WTC11 (cell line): ENCODE results near the gene CRTC2. TPM values are rescaled to one million over a fixed set of nuclear protein-coding genes. Genes with fewer than 3 reads are reported as not detected.

ENCODE experiments used
- ATAC-seq: fragments of 200-7000 bp; cut with Tn5 transposase; 2 replicates; pipeline ENCODE4 v1.10.0; 2021; ENCODE audit warnings: mild to moderate bottlenecking, moderate library complexity
- CTCF ChIA-PET: fragments of 300-600 bp; sonication (Branson Sonifier 250); formaldehyde crosslinking; loops from one replicate; lab custom pipeline; 2021; ENCODE audit warnings: antibody characterized with exemption; lab: Charles Lee
- POLR2A ChIA-PET: fragments of 350-600 bp; sonication (Branson Sonifier 250); formaldehyde crosslinking; loops from one replicate; lab custom pipeline; 2021; ENCODE audit warnings: antibody characterized with exemption; lab: Charles Lee
- DNase-seq: peaks from one replicate; pipeline ENCODE4 v3.0.0; 2021; ENCODE audit warnings: low spot score
- H3K27ac Mint-ChIP-seq: 2 replicates; pipeline ENCODE4 v1.8.0; 2021; ENCODE audit warnings: mixed read lengths
- H3K27me3 Mint-ChIP-seq: 2 replicates; pipeline ENCODE4 v1.8.0; 2021; ENCODE audit warnings: low read depth, mild to moderate bottlenecking, moderate library complexity, mixed read lengths
- H3K36me3 Mint-ChIP-seq: 2 replicates; pipeline ENCODE4 v1.8.0; 2021; ENCODE audit warnings: mixed read lengths
- H3K4me1 Mint-ChIP-seq: 2 replicates; pipeline ENCODE4 v1.8.0; 2022; ENCODE audit warnings: mixed read lengths
- H3K4me3 Mint-ChIP-seq: 2 replicates; pipeline ENCODE4 v1.8.0; 2021; ENCODE audit warnings: mild to moderate bottlenecking, moderate library complexity, mixed read lengths
- H3K9me3 Mint-ChIP-seq: 2 replicates; pipeline ENCODE4 v1.8.0; 2021; ENCODE audit warnings: mixed read lengths
- CREB1 ChIP-seq: sonication (generic); formaldehyde crosslinking; IDR thresholded peaks from 2 replicates; pipeline ENCODE4 v1.8.0; 2023; ENCODE audit warnings: mild to moderate bottlenecking, missing genetic modification reagents
- CREM ChIP-seq: sonication (generic); formaldehyde crosslinking; IDR thresholded peaks from 2 replicates; pipeline ENCODE4 v1.8.1; 2022; ENCODE audit warnings: mild to moderate bottlenecking, missing genetic modification reagents, moderate library complexity
- EMX1 ChIP-seq: fragments of 250-450 bp; sonication (Bioruptor Pico); IDR thresholded peaks from 2 replicates; pipeline ENCODE4 v1.8.0; 2021; ENCODE audit warnings: mild to moderate bottlenecking
- FOXK1 ChIP-seq: sonication (generic); formaldehyde crosslinking; IDR thresholded peaks from 2 replicates; pipeline ENCODE4 v1.8.0; 2022; ENCODE audit warnings: mild to moderate bottlenecking, moderate library complexity, missing genetic modification reagents
- FOXP1 ChIP-seq: sonication (generic); formaldehyde crosslinking; IDR thresholded peaks from 2 replicates; pipeline ENCODE4 v1.8.0; 2022; ENCODE audit warnings: missing genetic modification reagents, mild to moderate bottlenecking, moderate library complexity, borderline replicate concordance
- GABPB1 ChIP-seq: sonication (generic); formaldehyde crosslinking; IDR thresholded peaks from 2 replicates; pipeline ENCODE4 v1.8.1; 2023; ENCODE audit warnings: mild to moderate bottlenecking, missing genetic modification reagents
- GRHL2 ChIP-seq: fragments of 250-450 bp; sonication (Bioruptor Pico); IDR thresholded peaks from 2 replicates; pipeline ENCODE4 v1.8.0; 2022; ENCODE audit warnings: mild to moderate bottlenecking, moderate library complexity; ENCODE audit not compliant: insufficient replicate concordance, severe bottlenecking
- NR2C2 ChIP-seq: sonication (generic); formaldehyde crosslinking; IDR thresholded peaks from 2 replicates; pipeline ENCODE4 v1.8.0; 2022; ENCODE audit warnings: mild to moderate bottlenecking, missing genetic modification reagents
- NR3C1 ChIP-seq: sonication (generic); formaldehyde crosslinking; conservative IDR thresholded peaks from 2 replicates; pipeline ENCODE4 v1.8.1; 2023; ENCODE audit warnings: low read depth, mild to moderate bottlenecking, missing genetic modification reagents
- OVOL2 ChIP-seq: fragments of 250-450 bp; sonication (Bioruptor Pico); IDR thresholded peaks from 2 replicates; pipeline ENCODE4 v1.9.0; 2021; ENCODE audit warnings: mild to moderate bottlenecking, borderline replicate concordance
- SOX15 ChIP-seq: fragments of 250-450 bp; sonication (Bioruptor Pico); IDR thresholded peaks from 2 replicates; pipeline ENCODE4 v1.9.0; 2021; ENCODE audit warnings: mild to moderate bottlenecking
- TEAD4 ChIP-seq: sonication (generic); formaldehyde crosslinking; IDR thresholded peaks from 2 replicates; pipeline ENCODE4 v1.8.0; 2022; ENCODE audit warnings: mild to moderate bottlenecking, missing genetic modification reagents
- ZNF121 ChIP-seq: sonication (generic); formaldehyde crosslinking; IDR thresholded peaks from 2 replicates; pipeline ENCODE4 v1.8.0; 2023; ENCODE audit warnings: missing genetic modification reagents
- ZNF396 ChIP-seq: fragments of 250-450 bp; sonication (Bioruptor Pico); IDR thresholded peaks from 2 replicates; pipeline ENCODE4 v1.8.0; 2021; ENCODE audit warnings: mild to moderate bottlenecking, moderate library complexity, borderline replicate concordance
- total RNA-seq: library from RNA; stranded (reverse); gene quantifications from 3 replicates; pipeline ENCODE4 v1.2.3, GENCODE V29; 2021
- TF ChIP-seq, protein P1 (sequence below): fragments of 250-450 bp; sonication (Bioruptor Pico); IDR thresholded peaks from 2 replicates; pipeline ENCODE4 v1.9.0; 2021; ENCODE audit warnings: mild to moderate bottlenecking
- TF ChIP-seq, protein P2 (sequence below): fragments of 250-450 bp; sonication (Bioruptor Pico); conservative IDR thresholded peaks from 2 replicates; pipeline ENCODE4 v1.9.0; 2021; ENCODE audit warnings: mild to moderate bottlenecking
- TF ChIP-seq, protein P3 (sequence below): sonication (generic); formaldehyde crosslinking; IDR thresholded peaks from 2 replicates; pipeline ENCODE4 v1.8.0; 2022; ENCODE audit warnings: mild to moderate bottlenecking, missing genetic modification reagents
- TF ChIP-seq, protein P4 (sequence below): fragments of 250-450 bp; sonication (Bioruptor Pico); IDR thresholded peaks from 2 replicates; pipeline ENCODE4 v1.8.0; 2021; ENCODE audit warnings: mild to moderate bottlenecking
- TF ChIP-seq, protein P5 (sequence below): sonication (generic); formaldehyde crosslinking; IDR thresholded peaks from 2 replicates; pipeline ENCODE4 v1.8.1; 2022; ENCODE audit warnings: mild to moderate bottlenecking, missing genetic modification reagents, moderate library complexity, borderline replicate concordance
- TF ChIP-seq, protein P6 (sequence below): sonication (generic); formaldehyde crosslinking; IDR thresholded peaks from 2 replicates; pipeline ENCODE4 v1.8.0; 2022; ENCODE audit warnings: mild to moderate bottlenecking, missing genetic modification reagents
- TF ChIP-seq, protein P7 (sequence below): sonication (generic); formaldehyde crosslinking; IDR thresholded peaks from 2 replicates; pipeline ENCODE4 v1.8.1; 2023; ENCODE audit warnings: mild to moderate bottlenecking, missing genetic modification reagents, moderate library complexity
- TF ChIP-seq, protein P8 (sequence below): sonication (generic); formaldehyde crosslinking; IDR thresholded peaks from 2 replicates; pipeline ENCODE4 v1.8.1; 2022; ENCODE audit warnings: low read depth, missing genetic modification reagents, borderline replicate concordance
- TF ChIP-seq, protein P9 (sequence below): sonication (generic); formaldehyde crosslinking; IDR thresholded peaks from 2 replicates; pipeline ENCODE4 v1.8.0; 2023; ENCODE audit warnings: missing genetic modification reagents

Gene CRTC2
- total RNA-seq, 1 experiment from 2014 or later, result 43.7 TPM

DNA sequence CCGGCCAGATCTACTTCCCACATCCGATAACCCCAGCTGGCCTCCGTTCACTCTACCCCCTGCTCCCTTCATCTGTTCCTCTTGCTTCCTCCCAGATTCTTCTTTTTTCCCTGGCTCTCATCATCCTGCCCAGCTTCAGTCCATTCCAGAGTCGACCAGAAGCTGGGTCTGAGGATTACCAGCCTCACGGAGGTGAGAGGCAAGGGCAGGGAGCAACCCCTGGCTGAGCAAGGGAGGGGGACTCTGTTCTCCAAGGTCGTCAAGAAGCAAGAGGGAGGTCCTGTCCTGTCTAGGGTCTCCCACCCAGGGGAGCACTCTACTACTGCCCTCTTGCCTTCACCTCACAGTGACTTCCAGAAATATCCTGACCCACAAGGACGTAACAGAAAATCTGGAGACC lies 15.1 kb upstream of the CRTC2 start (continued):
- TF ChIP-seq, protein P1, sequence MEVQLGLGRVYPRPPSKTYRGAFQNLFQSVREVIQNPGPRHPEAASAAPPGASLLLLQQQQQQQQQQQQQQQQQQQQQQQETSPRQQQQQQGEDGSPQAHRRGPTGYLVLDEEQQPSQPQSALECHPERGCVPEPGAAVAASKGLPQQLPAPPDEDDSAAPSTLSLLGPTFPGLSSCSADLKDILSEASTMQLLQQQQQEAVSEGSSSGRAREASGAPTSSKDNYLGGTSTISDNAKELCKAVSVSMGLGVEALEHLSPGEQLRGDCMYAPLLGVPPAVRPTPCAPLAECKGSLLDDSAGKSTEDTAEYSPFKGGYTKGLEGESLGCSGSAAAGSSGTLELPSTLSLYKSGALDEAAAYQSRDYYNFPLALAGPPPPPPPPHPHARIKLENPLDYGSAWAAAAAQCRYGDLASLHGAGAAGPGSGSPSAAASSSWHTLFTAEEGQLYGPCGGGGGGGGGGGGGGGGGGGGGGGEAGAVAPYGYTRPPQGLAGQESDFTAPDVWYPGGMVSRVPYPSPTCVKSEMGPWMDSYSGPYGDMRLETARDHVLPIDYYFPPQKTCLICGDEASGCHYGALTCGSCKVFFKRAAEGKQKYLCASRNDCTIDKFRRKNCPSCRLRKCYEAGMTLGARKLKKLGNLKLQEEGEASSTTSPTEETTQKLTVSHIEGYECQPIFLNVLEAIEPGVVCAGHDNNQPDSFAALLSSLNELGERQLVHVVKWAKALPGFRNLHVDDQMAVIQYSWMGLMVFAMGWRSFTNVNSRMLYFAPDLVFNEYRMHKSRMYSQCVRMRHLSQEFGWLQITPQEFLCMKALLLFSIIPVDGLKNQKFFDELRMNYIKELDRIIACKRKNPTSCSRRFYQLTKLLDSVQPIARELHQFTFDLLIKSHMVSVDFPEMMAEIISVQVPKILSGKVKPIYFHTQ, result no peak
- TF ChIP-seq, protein P2, sequence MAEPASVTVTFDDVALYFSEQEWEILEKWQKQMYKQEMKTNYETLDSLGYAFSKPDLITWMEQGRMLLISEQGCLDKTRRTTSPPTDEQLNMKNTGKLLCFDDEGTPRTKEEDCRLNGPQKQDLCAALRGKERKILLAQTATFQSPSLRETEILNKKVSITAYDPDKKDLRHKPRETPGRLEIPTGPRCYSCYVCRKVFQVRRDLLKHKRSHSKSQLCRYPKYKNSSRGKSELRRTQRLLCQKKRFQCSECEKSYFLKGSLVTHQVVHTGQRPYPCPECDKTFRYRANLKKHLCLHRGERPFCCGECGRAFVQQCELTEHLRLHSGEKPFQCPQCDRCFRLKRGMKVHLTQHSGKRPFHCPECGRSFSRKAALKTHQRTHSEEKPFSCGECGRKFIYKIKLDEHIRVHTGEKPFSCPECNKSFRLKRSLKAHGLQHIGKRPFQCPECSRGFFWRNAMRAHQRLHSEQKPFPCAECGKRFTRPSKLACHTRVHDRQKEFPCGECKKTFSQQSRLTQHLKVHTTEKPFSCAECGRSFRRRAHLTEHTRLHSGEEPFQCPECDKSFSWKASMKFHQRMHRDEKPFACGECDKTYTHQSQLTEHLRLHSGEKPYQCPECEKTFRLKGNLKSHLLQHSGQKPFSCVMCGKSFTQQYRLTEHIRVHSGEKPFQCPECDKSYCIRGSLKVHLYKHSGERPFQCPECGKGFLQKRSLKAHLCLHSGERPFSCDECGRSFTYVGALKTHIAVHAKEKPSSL, result no peak
- TF ChIP-seq, protein P3, sequence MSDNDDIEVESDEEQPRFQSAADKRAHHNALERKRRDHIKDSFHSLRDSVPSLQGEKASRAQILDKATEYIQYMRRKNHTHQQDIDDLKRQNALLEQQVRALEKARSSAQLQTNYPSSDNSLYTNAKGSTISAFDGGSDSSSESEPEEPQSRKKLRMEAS (CRISPR knock-in tag), result no peak
- TF ChIP-seq, protein P4, sequence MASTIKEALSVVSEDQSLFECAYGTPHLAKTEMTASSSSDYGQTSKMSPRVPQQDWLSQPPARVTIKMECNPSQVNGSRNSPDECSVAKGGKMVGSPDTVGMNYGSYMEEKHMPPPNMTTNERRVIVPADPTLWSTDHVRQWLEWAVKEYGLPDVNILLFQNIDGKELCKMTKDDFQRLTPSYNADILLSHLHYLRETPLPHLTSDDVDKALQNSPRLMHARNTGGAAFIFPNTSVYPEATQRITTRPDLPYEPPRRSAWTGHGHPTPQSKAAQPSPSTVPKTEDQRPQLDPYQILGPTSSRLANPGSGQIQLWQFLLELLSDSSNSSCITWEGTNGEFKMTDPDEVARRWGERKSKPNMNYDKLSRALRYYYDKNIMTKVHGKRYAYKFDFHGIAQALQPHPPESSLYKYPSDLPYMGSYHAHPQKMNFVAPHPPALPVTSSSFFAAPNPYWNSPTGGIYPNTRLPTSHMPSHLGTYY (CRISPR knock-in tag), result no peak
- TF ChIP-seq SOX15 (CRISPR knock-in tag) (no peak), ZNF121 (CRISPR knock-in tag) (no peak), FOXK1 (CRISPR knock-in tag) (no peak), ZNF396 (CRISPR knock-in tag) (no peak), CREM (CRISPR knock-in tag) (no peak), OVOL2 (CRISPR knock-in tag) (no peak)
- TF ChIP-seq, protein P5, sequence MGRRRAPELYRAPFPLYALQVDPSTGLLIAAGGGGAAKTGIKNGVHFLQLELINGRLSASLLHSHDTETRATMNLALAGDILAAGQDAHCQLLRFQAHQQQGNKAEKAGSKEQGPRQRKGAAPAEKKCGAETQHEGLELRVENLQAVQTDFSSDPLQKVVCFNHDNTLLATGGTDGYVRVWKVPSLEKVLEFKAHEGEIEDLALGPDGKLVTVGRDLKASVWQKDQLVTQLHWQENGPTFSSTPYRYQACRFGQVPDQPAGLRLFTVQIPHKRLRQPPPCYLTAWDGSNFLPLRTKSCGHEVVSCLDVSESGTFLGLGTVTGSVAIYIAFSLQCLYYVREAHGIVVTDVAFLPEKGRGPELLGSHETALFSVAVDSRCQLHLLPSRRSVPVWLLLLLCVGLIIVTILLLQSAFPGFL (CRISPR knock-in tag), result no peak
- TF ChIP-seq, all 79 proteins: peak for 0

DNA sequence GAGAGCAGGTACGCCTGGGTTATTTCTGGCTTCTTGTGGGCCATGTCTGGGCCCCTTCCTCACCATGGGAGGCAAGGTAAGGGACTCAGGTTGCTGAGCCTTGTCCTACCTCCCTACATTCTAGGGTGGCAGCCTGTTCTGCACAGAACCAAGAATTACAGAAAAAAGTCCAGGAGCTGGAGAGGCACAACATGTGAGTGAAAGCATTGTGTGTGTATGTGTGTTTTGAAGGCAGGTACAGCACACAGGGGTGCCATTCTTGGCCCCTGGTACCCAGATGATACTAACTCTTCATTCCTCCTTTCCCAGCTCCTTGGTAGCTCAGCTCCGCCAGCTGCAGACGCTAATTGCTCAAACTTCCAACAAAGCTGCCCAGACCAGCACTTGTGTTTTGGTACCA lies 14.7 kb upstream of the CRTC2 start:
- no peaks in the 10 kb centered on the region for H3K9me3 Mint-ChIP-seq
- ATAC-seq (no peak), DNase-seq (no peak)
- ChIA-PET POLR2A (no interaction called here), CTCF (no interaction called here)
- peaks cover 31% of the 10 kb centered on the region for H3K36me3 Mint-ChIP-seq
- peak overlapping the region; percentile 49; the same call in 1 of the 2 replicates for H3K27ac Mint-ChIP-seq
- H3K4me1 Mint-ChIP-seq, result peaks cover 27% of the 10 kb centered on the region
- no peak overlapping the region for H3K4me3 Mint-ChIP-seq
- no peaks in the 10 kb centered on the region for H3K27me3 Mint-ChIP-seq
- TF ChIP-seq NR3C1 (no peak), TEAD4 (no peak), CREB1 (CRISPR knock-in tag) (no peak), EMX1 (CRISPR knock-in tag) (no peak), CREM (CRISPR knock-in tag) (no peak), FOXP1 (CRISPR knock-in tag) (no peak), NR2C2 (CRISPR knock-in tag) (no peak), GRHL2 (CRISPR knock-in tag) (no peak), GABPB1 (CRISPR knock-in tag) (no peak)
- TF ChIP-seq, protein P6, sequence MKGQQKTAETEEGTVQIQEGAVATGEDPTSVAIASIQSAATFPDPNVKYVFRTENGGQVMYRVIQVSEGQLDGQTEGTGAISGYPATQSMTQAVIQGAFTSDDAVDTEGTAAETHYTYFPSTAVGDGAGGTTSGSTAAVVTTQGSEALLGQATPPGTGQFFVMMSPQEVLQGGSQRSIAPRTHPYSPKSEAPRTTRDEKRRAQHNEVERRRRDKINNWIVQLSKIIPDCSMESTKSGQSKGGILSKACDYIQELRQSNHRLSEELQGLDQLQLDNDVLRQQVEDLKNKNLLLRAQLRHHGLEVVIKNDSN, result no peak
- TF ChIP-seq, protein P7, sequence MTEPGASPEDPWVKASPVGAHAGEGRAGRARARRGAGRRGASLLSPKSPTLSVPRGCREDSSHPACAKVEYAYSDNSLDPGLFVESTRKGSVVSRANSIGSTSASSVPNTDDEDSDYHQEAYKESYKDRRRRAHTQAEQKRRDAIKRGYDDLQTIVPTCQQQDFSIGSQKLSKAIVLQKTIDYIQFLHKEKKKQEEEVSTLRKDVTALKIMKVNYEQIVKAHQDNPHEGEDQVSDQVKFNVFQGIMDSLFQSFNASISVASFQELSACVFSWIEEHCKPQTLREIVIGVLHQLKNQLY (CRISPR knock-in tag), result no peak
- TF ChIP-seq, protein P2, result no peak
- TF ChIP-seq, protein P8, sequence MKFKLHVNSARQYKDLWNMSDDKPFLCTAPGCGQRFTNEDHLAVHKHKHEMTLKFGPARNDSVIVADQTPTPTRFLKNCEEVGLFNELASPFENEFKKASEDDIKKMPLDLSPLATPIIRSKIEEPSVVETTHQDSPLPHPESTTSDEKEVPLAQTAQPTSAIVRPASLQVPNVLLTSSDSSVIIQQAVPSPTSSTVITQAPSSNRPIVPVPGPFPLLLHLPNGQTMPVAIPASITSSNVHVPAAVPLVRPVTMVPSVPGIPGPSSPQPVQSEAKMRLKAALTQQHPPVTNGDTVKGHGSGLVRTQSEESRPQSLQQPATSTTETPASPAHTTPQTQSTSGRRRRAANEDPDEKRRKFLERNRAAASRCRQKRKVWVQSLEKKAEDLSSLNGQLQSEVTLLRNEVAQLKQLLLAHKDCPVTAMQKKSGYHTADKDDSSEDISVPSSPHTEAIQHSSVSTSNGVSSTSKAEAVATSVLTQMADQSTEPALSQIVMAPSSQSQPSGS (CRISPR knock-in tag), result no peak
- TF ChIP-seq, protein P9, sequence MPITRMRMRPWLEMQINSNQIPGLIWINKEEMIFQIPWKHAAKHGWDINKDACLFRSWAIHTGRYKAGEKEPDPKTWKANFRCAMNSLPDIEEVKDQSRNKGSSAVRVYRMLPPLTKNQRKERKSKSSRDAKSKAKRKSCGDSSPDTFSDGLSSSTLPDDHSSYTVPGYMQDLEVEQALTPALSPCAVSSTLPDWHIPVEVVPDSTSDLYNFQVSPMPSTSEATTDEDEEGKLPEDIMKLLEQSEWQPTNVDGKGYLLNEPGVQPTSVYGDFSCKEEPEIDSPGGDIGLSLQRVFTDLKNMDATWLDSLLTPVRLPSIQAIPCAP (CRISPR knock-in tag), result no peak
